Uterus (tissue), 4 donors: Measurements from ENCODE around the gene RASAL1. TPM values are rescaled to one million over a fixed set of nuclear protein-coding genes. Genes with fewer than 3 reads are reported as not detected.

Experiments
- DNase-seq, 2 donors: peaks; one replicate each; pipeline ENCODE4 v3.0.0-alpha.2; 2019 to 2020
- H3K27ac ChIP-seq, 2 donors: fragments of 200-600 bp; sonication (generic); 1 replicate in 1 of 2; 2 replicates in 1 of 2; pipeline ENCODE4 v1.5.1; 2016 to 2018
- H3K27me3 ChIP-seq, 2 donors: fragments of 200-600 bp; sonication (generic); one replicate each; pipeline ENCODE4 v1.5.1; 2018 to 2019; ENCODE audit warnings: control low read depth in 1 of 2
- H3K36me3 ChIP-seq, 2 donors: fragments of 200-600 bp; sonication (generic); one replicate each; pipeline ENCODE4 v1.5.1; 2019; ENCODE audit warnings: control low read depth in 1 of 2
- H3K4me1 ChIP-seq, 2 donors: fragments of 200-600 bp; sonication (generic); one replicate each; pipeline ENCODE4 v1.5.1; 2018 to 2019; ENCODE audit warnings: control low read depth in 1 of 2
- H3K4me3 ChIP-seq, 2 donors: fragments of 200-600 bp; sonication (generic); 1 replicate in 1 of 2; 2 replicates in 1 of 2; pipeline ENCODE4 v1.5.1; 2018 to 2019; ENCODE audit warnings: mild to moderate bottlenecking in 1 of 2
- H3K9me3 ChIP-seq, 2 donors: fragments of 200-600 bp; sonication (generic); one replicate each; pipeline ENCODE4 v1.5.1; 2019; ENCODE audit warnings: control low read depth in 1 of 2
- POLR2A ChIP-seq, 2 donors: fragments of 450-650 bp; IDR thresholded peaks; one replicate each; pipeline ENCODE4 v1.6.1; 2016; ENCODE audit warnings: antibody characterized with exemption in 2 of 2, mild to moderate bottlenecking in 1 of 2, moderate library complexity in 1 of 2
- intact Hi-C: fragments of 100-400 bp; cut with DNase I; formaldehyde crosslinking; loops from one replicate; pipeline ENCODE4 v1.15.1; 2023; ENCODE audit warnings: low total_unique reads
- total RNA-seq, 4 donors: library from RNA; depleted of rRNA in 3 of 4; stranded (reverse); fragments of >200 nt in 3 of 4; gene quantifications; one replicate each; pipeline versions ENCODE4 v1.1.0 to v1.2.4, GENCODE V29; 2014 to 2023
- TF ChIP-seq, protein P1 (sequence below), 4 experiments: fragments of 200-600 bp in 2 of 4; fragments of 450-650 bp in 2 of 4; sonication (generic) in 2 of 4; IDR thresholded peaks; one replicate each; pipeline ENCODE4 v1.5.1; 2016 to 2019; ENCODE audit warnings: antibody characterized with exemption in 4 of 4, mild to moderate bottlenecking in 2 of 4, moderate library complexity in 1 of 4
- donor health status: DM: yes; HTN: yes; CAD: no.

Gene RASAL1
- total RNA-seq, 4 donors from 2014 or later, result 6.8 TPM; not detected in 3

DNA sequence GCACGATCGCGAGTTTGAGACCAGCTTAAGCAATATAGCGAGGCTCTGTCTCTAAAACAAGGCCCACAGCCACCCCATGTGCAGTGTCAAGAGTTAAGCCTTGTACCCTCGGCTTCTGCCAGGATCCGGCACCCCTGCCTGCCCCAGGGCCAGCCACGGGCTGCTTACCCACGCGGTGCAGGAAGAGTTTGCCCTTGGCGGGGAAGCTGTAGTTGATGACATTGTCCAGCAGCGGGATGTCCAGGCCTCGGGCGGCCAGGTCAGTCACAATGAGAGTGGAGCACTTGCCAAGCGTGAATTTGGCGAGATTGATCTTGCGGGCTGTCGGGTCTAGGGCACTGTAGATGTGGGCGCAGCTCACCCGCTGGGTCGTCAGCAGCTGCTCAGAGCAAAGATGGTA lies 36.6 kb upstream of the RASAL1 start:
- TF ChIP-seq, protein P1, sequence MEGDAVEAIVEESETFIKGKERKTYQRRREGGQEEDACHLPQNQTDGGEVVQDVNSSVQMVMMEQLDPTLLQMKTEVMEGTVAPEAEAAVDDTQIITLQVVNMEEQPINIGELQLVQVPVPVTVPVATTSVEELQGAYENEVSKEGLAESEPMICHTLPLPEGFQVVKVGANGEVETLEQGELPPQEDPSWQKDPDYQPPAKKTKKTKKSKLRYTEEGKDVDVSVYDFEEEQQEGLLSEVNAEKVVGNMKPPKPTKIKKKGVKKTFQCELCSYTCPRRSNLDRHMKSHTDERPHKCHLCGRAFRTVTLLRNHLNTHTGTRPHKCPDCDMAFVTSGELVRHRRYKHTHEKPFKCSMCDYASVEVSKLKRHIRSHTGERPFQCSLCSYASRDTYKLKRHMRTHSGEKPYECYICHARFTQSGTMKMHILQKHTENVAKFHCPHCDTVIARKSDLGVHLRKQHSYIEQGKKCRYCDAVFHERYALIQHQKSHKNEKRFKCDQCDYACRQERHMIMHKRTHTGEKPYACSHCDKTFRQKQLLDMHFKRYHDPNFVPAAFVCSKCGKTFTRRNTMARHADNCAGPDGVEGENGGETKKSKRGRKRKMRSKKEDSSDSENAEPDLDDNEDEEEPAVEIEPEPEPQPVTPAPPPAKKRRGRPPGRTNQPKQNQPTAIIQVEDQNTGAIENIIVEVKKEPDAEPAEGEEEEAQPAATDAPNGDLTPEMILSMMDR (IDR thresholded peaks at IDR 0.05), result no peak
- no peak for TF ChIP-seq POLR2A (IDR thresholded peaks at IDR 0.05)
- no peak for DNase-seq
- no peaks in the 10 kb centered on the region for H3K36me3 ChIP-seq
- no peaks in the 10 kb centered on the region for H3K4me1 ChIP-seq
- intact Hi-C loops, result no loop called here
- no peaks in the 10 kb centered on the region for H3K9me3 ChIP-seq
- H3K4me3 ChIP-seq, result no peak overlapping the region
- no peak overlapping the region for H3K27ac ChIP-seq
- no peaks in the 10 kb centered on the region for H3K27me3 ChIP-seq

DNA sequence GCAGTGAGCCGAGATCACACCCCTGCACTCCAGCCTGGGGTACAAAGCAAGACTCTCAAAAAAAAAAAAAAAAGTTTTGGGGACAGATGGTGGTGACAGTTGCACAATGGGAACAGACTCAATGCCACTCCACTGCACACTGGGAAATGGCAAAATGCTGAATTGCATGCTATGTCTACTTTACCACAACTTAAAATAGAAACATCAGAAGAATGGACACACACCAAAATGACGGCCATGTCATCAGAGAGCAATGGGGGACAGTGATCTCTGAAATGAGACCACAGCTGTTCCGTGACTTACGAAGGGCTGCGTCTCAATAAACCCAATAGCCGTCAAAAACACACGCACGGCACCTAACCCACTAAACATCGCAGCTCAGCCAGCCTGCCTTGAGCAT lies 36.0 kb upstream of the RASAL1 start:
- DNase-seq, result no peak
- no peaks in the 10 kb centered on the region for H3K36me3 ChIP-seq
- no peaks in the 10 kb centered on the region for H3K4me1 ChIP-seq
- no peak overlapping the region for H3K27ac ChIP-seq
- intact Hi-C loops, result no loop called here
- no peaks in the 10 kb centered on the region for H3K9me3 ChIP-seq
- no peak overlapping the region for H3K4me3 ChIP-seq
- TF ChIP-seq, protein P1 (IDR thresholded peaks at IDR 0.05), result no peak
- TF ChIP-seq POLR2A (IDR thresholded peaks at IDR 0.05), result no peak
- no peaks in the 10 kb centered on the region for H3K27me3 ChIP-seq

DNA sequence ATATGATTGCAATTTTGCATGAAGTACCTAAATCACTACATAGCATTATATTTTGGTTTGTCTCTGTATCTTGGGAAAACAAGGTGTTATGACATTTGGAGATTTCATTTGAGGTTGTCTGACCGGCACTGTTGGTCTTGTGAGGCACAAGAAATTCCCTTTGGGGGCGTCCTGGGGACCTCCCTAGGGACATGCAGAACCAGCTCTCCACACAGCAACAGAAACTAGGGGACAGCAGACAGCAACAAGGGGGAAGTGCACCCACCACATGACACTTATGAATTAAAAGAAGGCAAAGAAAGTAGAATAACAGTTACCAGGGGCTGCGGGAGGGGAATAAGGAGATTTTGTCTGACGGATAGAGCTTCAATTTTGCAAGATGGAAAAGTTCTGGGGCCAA lies 35.4 kb upstream of the RASAL1 start:
- intact Hi-C loops, result no loop called here
- no peak for TF ChIP-seq POLR2A (IDR thresholded peaks at IDR 0.05)
- TF ChIP-seq, protein P1 (IDR thresholded peaks at IDR 0.05), result no peak
- no peaks in the 10 kb centered on the region for H3K4me1 ChIP-seq
- no peaks in the 10 kb centered on the region for H3K36me3 ChIP-seq
- no peak overlapping the region for H3K27ac ChIP-seq
- H3K27me3 ChIP-seq, result no peaks in the 10 kb centered on the region
- no peak for DNase-seq
- no peaks in the 10 kb centered on the region for H3K9me3 ChIP-seq
- H3K4me3 ChIP-seq, result no peak overlapping the region

DNA sequence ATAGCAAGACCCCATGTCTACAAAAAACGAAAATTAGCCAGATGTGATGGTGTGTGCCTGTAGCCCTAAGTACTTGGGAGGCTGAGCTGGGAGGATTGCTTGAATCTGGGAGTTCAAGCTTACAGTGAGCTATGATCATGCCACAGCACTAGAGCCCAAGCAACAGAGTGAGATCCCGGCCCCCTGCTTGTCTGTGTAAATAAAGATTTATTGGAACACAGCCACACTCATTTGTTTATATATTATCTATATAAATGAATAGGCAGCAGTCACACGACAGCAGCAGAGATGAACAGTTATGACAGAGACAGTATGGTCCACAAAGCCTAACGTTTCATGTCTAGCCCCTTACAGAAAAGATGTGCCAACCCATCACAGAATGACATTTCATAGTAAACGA lies 34.9 kb upstream of the RASAL1 start:
- H3K27ac ChIP-seq, result no peak overlapping the region
- no peaks in the 10 kb centered on the region for H3K4me1 ChIP-seq
- H3K9me3 ChIP-seq, result no peaks in the 10 kb centered on the region
- H3K36me3 ChIP-seq, result no peaks in the 10 kb centered on the region
- DNase-seq, result no peak
- TF ChIP-seq, protein P1 (IDR thresholded peaks at IDR 0.05), result no peak
- no peak for TF ChIP-seq POLR2A (IDR thresholded peaks at IDR 0.05)
- intact Hi-C loops, result no loop called here
- no peak overlapping the region for H3K4me3 ChIP-seq
- no peaks in the 10 kb centered on the region for H3K27me3 ChIP-seq

DNA sequence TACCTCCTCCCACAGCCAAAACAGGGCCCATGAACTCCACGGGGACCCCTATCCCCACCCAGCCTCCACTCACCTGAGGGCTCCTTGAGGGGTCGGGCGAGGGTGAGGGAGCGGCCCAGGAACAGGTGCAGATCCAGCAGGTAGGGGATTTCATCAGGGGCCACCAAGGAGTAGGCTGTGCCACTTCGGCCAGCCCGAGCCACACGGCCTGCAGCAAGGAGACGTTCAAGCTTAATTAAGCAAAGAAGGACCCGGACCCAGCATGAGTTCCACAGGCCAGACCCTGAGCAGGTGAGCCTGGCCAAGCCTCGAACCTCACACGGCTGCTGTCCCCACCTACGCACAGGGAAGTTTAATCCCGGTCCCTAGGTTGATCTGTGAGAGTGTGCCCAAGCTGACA lies 34.1 kb upstream of the RASAL1 start:
- Histone ChIP-seq H3K4me3 (no peak overlapping the region), H3K9me3 (no peaks in the 10 kb centered on the region), H3K27ac (no peak overlapping the region), H3K36me3 (no peaks in the 10 kb centered on the region), H3K27me3 (no peaks in the 10 kb centered on the region), H3K4me1 (no peaks in the 10 kb centered on the region)
- intact Hi-C loops, result no loop called here
- no peak for DNase-seq
- TF ChIP-seq, protein P1 (IDR thresholded peaks at IDR 0.05), result no peak
- no peak for TF ChIP-seq POLR2A (IDR thresholded peaks at IDR 0.05)
